ENCODE measurements around the gene COL4A6.
"Not testable (repeated sequence)": the region's sequence is repeated elsewhere in the genome, so short reads cannot be mapped to it uniquely, and the experiment has no call there.

COL4A6 gene

GRCh38 chrX:108438110-108438623 lies at the start of gene COL4A6:
Gene COL4A6, minus strand, starts transcription at chrX:108438422. Its CDS starts 226 bp downstream, at chrX:108438196.
- no peak for DNase-seq

GRCh38 chrX:108485960-108486359 lies 47.7 kb upstream of the COL4A6 start:
- no peak for DNase-seq

- DNase-seq: no peak
Measured at GRCh38 chrX:108484251-108484650, 46.0 kb upstream of the COL4A6 start.

GRCh38 chrX:108481528-108481927 lies 43.3 kb upstream of the COL4A6 start:
- not testable (repeated sequence) for DNase-seq

- no peak for DNase-seq
Measured at GRCh38 chrX:108473979-108474378, 35.8 kb upstream of the COL4A6 start.

- no peak for DNase-seq
Measured at GRCh38 chrX:108468486-108468885, 30.3 kb upstream of the COL4A6 start.

GRCh38 chrX:108464604-108465003 lies 26.4 kb upstream of the COL4A6 start:
- no peak for DNase-seq

- no peak for DNase-seq
Measured at GRCh38 chrX:108456971-108457477, 18.8 kb upstream of the COL4A6 start.

- DNase-seq: no peak
Measured at GRCh38 chrX:108453841-108454240, 15.6 kb upstream of the COL4A6 start.

GRCh38 chrX:108447303-108447702 lies 9.1 kb upstream of the COL4A6 start:
- DNase-seq: no peak

GRCh38 chrX:108442901-108443464 lies 4.8 kb upstream of the COL4A6 start:
- no peak for DNase-seq

GRCh38 chrX:108439961-108440696 lies 1.9 kb upstream of the COL4A6 start:
- no peak for DNase-seq

GRCh38 chrX:108439426-108439942 lies 1.3 kb upstream of the COL4A6 start, which contains the start of gene COL4A5:
Gene COL4A5, plus strand, starts transcription at chrX:108439838. Its CDS starts 288 bp downstream, at chrX:108440126.
- DNase-seq: peak; percentile 9

GRCh38 chrX:108437349-108438109 lies 693 bp downstream of the COL4A6 start:
- DNase-seq: no peak

- DNase-seq: no peak
Measured at GRCh38 chrX:108435261-108435660, 3.0 kb downstream of the COL4A6 start.

GRCh38 chrX:108426262-108426661 lies 12.0 kb downstream of the COL4A6 start:
- no peak for DNase-seq

- no peak for DNase-seq
Measured at GRCh38 chrX:108420481-108420880, 17.7 kb downstream of the COL4A6 start.

- no peak for DNase-seq
Measured at GRCh38 chrX:108419401-108419800, 18.8 kb downstream of the COL4A6 start.

- DNase-seq: no peak
Measured at GRCh38 chrX:108417257-108417656, 21.0 kb downstream of the COL4A6 start.

GRCh38 chrX:108415891-108416290 lies 22.3 kb downstream of the COL4A6 start:
- no peak for DNase-seq

GRCh38 chrX:108415146-108415545 lies 23.1 kb downstream of the COL4A6 start:
- no peak for DNase-seq

- DNase-seq: no peak
Measured at GRCh38 chrX:108412783-108413182, 25.4 kb downstream of the COL4A6 start.

All from NCI-H1048 (cell line).